GM12878 (cell line): ENCODE data around the gene NOTCH3.

Experiments used
- ATF7 ChIP-seq: fragments of 450-650 bp; IDR thresholded peaks from 2 replicates; pipeline ENCODE4 v1.6.1; 2016; ENCODE audit warnings: low read depth, mild to moderate bottlenecking
- BMI1 ChIP-seq: fragments of 450-650 bp; IDR thresholded peaks from 2 replicates; pipeline ENCODE4 v1.6.1; 2016; ENCODE audit warnings: mild to moderate bottlenecking, moderate library complexity, borderline replicate concordance
- FOXM1 ChIP-seq: IDR thresholded peaks from 2 replicates; pipeline ENCODE4 v1.6.1; 2012; ENCODE audit warnings: low read depth, mild to moderate bottlenecking, inconsistent platforms, low read length, moderate library complexity
- POLR2AphosphoS5 ChIP-seq: IDR thresholded peaks from 2 replicates; pipeline ENCODE4 v1.6.1; 2011; ENCODE audit warnings: mild to moderate bottlenecking, low read length, inconsistent platforms
- RELB ChIP-seq: fragments of 450-650 bp; IDR thresholded peaks from 2 replicates; pipeline ENCODE4 v1.6.1; 2017; ENCODE audit warnings: low read depth, mild to moderate bottlenecking, moderate library complexity
- SIN3A ChIP-seq: IDR thresholded peaks from 2 replicates; pipeline ENCODE4 v1.6.1; 2012; ENCODE audit warnings: low read depth, low read length, improper control_type of control experiment
- TF ChIP-seq, protein P1 (sequence below), 3 experiments: IDR thresholded peaks in 2 of 3; conservative IDR thresholded peaks in 1 of 3; 2 replicates each; pipeline ENCODE4 v1.5.1; 2011; ENCODE audit warnings: low read depth in 3 of 3, low read length in 3 of 3, mild to moderate bottlenecking in 3 of 3, control low read depth in 2 of 3, moderate library complexity in 2 of 3, inconsistent platforms in 1 of 3, mixed read lengths in 1 of 3; ENCODE audit not compliant: control insufficient read depth in 2 of 3, insufficient read depth in 1 of 3; ENCODE audit errors: extremely low read depth in 1 of 3

DNA sequence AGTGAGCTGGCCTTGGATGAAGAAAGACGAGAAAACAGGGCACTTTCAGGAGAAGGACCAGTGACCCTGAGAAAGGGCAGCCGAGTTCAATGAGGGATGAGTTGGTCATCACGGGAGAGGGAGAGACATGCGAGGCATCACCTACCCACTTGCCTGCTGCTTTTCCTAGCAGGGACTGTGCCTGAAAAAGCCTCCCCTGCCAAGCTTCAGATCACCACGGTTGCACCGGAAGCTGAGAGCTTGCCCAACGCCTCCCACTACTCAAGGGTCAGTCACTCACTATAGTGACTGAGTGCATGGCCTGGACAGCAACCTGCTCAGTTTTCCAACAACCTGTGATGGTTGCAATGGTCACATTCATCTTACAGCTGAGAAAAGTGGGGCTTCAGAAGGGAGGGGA lies 44.0 kb upstream of the NOTCH3 start:
- TF ChIP-seq, protein P1, sequence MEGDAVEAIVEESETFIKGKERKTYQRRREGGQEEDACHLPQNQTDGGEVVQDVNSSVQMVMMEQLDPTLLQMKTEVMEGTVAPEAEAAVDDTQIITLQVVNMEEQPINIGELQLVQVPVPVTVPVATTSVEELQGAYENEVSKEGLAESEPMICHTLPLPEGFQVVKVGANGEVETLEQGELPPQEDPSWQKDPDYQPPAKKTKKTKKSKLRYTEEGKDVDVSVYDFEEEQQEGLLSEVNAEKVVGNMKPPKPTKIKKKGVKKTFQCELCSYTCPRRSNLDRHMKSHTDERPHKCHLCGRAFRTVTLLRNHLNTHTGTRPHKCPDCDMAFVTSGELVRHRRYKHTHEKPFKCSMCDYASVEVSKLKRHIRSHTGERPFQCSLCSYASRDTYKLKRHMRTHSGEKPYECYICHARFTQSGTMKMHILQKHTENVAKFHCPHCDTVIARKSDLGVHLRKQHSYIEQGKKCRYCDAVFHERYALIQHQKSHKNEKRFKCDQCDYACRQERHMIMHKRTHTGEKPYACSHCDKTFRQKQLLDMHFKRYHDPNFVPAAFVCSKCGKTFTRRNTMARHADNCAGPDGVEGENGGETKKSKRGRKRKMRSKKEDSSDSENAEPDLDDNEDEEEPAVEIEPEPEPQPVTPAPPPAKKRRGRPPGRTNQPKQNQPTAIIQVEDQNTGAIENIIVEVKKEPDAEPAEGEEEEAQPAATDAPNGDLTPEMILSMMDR (IDR thresholded peaks at IDR 0.05 in 2 of 3, conservative IDR thresholded peaks at IDR 0.05 in 1 of 3; ENCODE audit: control insufficient read depth in 2 of 3, extremely low read depth in 1 of 3, insufficient read depth in 1 of 3, low read depth in 3 of 3, low read length in 3 of 3), result no peak
- no peak for TF ChIP-seq ATF7
- no peak for TF ChIP-seq SIN3A
- no peak for TF ChIP-seq POLR2AphosphoS5
- no peak for TF ChIP-seq RELB
- no peak for TF ChIP-seq FOXM1
- TF ChIP-seq BMI1, result no peak
